ENCODE measurements around the gene EIF2AK3. TPM values are rescaled to one million over a fixed set of nuclear protein-coding genes. Genes with fewer than 3 reads are reported as not detected.

EIF2AK3 gene
- total RNA-seq, 2 experiments from 2014 or later: 14.9 to 17.4 TPM

- Mint-ChIP-seq H3K27me3 (no peaks in the 10 kb centered on the region), H3K36me3 (ENCODE audit: low read depth) (no peaks in the 10 kb centered on the region), H3K4me3 (no peak overlapping the region), H3K9me3 (no peaks in the 10 kb centered on the region), H3K4me1 (ENCODE audit: low read depth) (no peaks in the 10 kb centered on the region), H3K27ac (no peak overlapping the region)
- DNase-seq (no peak), ATAC-seq (no peak)
- POLR2A ChIA-PET: no interaction called here
- CTCF ChIA-PET: interaction anchor here (0.9 to 9.2 kb wide), 18 partner anchors 9 to 112 kb away, joined by 3 to 191 read pairs (median 5); partner anchors contain the start of gene EIF2AK3
- intact Hi-C loops (cut with micrococcal nuclease): loop anchor here (5.0 kb wide), 1 partner anchor 482 kb away; no protein-coding TSS in a partner anchor
- TF ChIP-seq, protein P1, sequence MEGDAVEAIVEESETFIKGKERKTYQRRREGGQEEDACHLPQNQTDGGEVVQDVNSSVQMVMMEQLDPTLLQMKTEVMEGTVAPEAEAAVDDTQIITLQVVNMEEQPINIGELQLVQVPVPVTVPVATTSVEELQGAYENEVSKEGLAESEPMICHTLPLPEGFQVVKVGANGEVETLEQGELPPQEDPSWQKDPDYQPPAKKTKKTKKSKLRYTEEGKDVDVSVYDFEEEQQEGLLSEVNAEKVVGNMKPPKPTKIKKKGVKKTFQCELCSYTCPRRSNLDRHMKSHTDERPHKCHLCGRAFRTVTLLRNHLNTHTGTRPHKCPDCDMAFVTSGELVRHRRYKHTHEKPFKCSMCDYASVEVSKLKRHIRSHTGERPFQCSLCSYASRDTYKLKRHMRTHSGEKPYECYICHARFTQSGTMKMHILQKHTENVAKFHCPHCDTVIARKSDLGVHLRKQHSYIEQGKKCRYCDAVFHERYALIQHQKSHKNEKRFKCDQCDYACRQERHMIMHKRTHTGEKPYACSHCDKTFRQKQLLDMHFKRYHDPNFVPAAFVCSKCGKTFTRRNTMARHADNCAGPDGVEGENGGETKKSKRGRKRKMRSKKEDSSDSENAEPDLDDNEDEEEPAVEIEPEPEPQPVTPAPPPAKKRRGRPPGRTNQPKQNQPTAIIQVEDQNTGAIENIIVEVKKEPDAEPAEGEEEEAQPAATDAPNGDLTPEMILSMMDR (IDR thresholded peaks at IDR 0.05): no peak
Observed at GRCh38 chr2:88668862-88669261, 41.6 kb upstream of the EIF2AK3 start.

DNA sequence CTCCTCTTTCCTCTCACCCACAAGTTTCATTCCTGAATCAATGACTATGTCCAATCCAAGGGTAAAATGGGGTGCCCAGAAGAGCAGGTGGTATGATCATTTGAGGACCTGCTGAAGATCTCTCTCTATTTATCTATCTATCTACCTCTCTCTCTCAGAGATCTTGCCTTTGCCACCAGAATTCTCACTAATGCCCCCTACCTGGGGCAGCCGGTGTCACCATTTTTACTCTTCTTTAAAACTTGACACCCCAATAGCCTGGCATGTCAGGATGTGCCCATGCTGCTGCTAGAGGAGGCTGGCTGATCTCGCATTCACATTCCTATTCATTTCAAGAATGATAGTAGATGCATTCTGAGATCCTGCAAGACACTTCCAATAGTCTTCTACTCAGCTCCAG, 40.0 kb upstream of the EIF2AK3 start:
- DNase-seq (peak; percentile 10), ATAC-seq (no peak)
- intact Hi-C loops (cut with micrococcal nuclease): loop anchor here (5.0 kb wide), 1 partner anchor 480 kb away; no protein-coding TSS in a partner anchor
- Mint-ChIP-seq H3K9me3 (no peaks in the 10 kb centered on the region), H3K4me3 (no peak overlapping the region), H3K27me3 (no peaks in the 10 kb centered on the region), H3K36me3 (ENCODE audit: low read depth) (no peaks in the 10 kb centered on the region), H3K4me1 (ENCODE audit: low read depth) (no peaks in the 10 kb centered on the region), H3K27ac (no peak overlapping the region)
- CTCF ChIA-PET: interaction anchor here (3.8 to 9.2 kb wide), 2 partner anchors 11 to 75 kb away, joined by 14 to 191 read pairs; no protein-coding TSS in a partner anchor
- POLR2A ChIA-PET: no interaction called here
- TF ChIP-seq, protein P1 (IDR thresholded peaks at IDR 0.05): no peak

DNA sequence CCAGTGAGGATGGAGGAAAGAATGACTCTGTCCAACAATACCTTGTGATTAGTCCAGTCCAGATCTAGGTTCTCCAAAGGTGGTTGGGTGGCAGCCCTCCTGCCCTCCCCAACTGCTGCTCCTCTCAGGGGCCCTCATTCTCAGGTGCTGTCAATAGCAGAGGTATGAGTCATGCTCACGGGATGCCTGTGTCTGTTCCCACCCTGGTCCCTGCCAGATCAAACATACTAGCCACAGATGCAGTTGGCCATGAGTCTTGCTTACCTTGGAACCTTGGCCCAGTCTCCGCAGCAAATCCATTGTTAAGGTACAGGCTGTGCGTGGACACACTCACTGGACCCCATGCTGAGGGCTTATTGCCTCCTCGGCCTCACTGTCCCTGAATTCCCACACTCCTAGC, 39.3 kb upstream of the EIF2AK3 start:
- peak; percentile 50 for ATAC-seq
- no peaks in the 10 kb centered on the region for H3K9me3 Mint-ChIP-seq
- CTCF ChIA-PET: interaction anchor here (3.8 to 9.2 kb wide), 2 partner anchors 11 to 74 kb away, joined by 14 to 191 read pairs; no protein-coding TSS in a partner anchor
- H3K4me3 Mint-ChIP-seq: no peak overlapping the region
- TF ChIP-seq, protein P1 (IDR thresholded peaks at IDR 0.05): no peak
- DNase-seq: peak; percentile 6
- H3K27ac Mint-ChIP-seq: no peak overlapping the region
- H3K36me3 Mint-ChIP-seq (ENCODE audit: low read depth): no peaks in the 10 kb centered on the region
- no peaks in the 10 kb centered on the region for H3K4me1 Mint-ChIP-seq (ENCODE audit: low read depth)
- POLR2A ChIA-PET: no interaction called here
- H3K27me3 Mint-ChIP-seq: no peaks in the 10 kb centered on the region
- intact Hi-C loops (cut with micrococcal nuclease): loop anchor here (5.0 kb wide), 1 partner anchor 479 kb away; no protein-coding TSS in a partner anchor

DNA sequence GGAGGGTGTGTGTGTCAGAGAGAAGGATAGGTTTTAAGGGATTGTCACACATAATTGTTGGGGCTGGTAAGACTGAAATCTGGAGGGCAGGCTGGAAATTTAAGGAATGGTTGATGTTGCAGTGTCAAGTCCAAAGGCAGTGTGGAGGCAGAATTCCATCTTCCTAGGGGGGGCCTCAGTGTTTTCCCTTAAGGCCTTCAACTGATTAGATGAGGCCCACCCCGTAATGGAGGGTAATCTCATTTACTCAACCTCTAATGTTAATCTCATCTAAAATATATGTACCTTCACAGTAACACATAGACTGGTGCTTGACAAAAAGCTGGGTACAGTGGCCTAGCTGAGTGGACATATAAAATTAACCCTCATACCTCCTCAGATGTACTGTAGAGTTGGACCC, 33.4 kb upstream of the EIF2AK3 start:
- DNase-seq (no peak), ATAC-seq (no peak)
- TF ChIP-seq, protein P1 (IDR thresholded peaks at IDR 0.05): no peak
- Mint-ChIP-seq H3K27ac (no peak overlapping the region), H3K36me3 (ENCODE audit: low read depth) (no peaks in the 10 kb centered on the region), H3K9me3 (no peaks in the 10 kb centered on the region), H3K27me3 (no peaks in the 10 kb centered on the region), H3K4me1 (ENCODE audit: low read depth) (no peaks in the 10 kb centered on the region), H3K4me3 (no peak overlapping the region)
- CTCF ChIA-PET: interaction anchor here (4.0 kb wide), 1 partner anchor 10 kb away, joined by 40 read pairs; no protein-coding TSS in a partner anchor
- POLR2A ChIA-PET: no interaction called here
- intact Hi-C loops (cut with micrococcal nuclease): no loop called here

DNA sequence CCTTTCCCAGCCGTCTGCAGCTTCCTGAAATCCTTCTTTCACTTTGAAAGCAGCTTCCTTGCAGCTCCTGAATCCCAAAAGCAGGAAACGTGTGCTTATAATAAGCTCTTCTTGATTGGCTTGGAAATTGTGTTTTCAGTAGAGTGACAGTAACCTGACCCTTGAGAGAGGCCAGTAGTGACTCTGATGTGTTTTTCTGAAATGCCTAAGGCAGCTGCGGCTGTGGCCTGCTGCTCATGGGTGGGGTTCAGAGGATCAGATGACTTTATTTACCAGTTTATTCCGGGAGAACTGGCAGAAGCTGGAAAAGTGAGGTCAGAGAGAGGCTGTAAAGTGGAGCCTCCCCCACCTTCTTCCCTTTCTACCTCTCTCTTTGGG, 32.3 kb upstream of the EIF2AK3 start:
- Mint-ChIP-seq H3K9me3 (no peaks in the 10 kb centered on the region), H3K4me3 (no peak overlapping the region), H3K27ac (no peak overlapping the region), H3K36me3 (ENCODE audit: low read depth) (no peaks in the 10 kb centered on the region), H3K27me3 (no peaks in the 10 kb centered on the region), H3K4me1 (ENCODE audit: low read depth) (no peaks in the 10 kb centered on the region)
- DNase-seq (no peak), ATAC-seq (no peak)
- ChIA-PET CTCF (interaction anchor here (0.6 to 4.0 kb wide), 2 partner anchors 11 to 149 kb away, joined by 4 to 40 read pairs; no protein-coding TSS in a partner anchor), POLR2A (no interaction called here)
- TF ChIP-seq, protein P1 (IDR thresholded peaks at IDR 0.05): no peak
- intact Hi-C loops (cut with micrococcal nuclease): no loop called here

Data from activated CD8-positive, alpha-beta T cell treated with anti-CD3 and anti-CD28 coated beads for 36 hours (primary cell).